ENCODE measurements around the gene FECH. TPM values are rescaled to one million over a fixed set of nuclear protein-coding genes. Genes with fewer than 3 reads are reported as not detected.
A peak's percentile ranks its signal among the peaks of the same experiment; 100 is the strongest.

The FECH gene
- total and polyA plus RNA-seq, 10 of the 15 experiments (the other 5 are each of a cell fraction or from before 2014, with no cell fraction given): 9.9 to 50.0 (median 30.1) TPM

GRCh38 chr18:57586251-57587049 lies at the start of gene FECH (continued):
- TF ChIP-seq TCF3 (IDR thresholded peaks at IDR 0.05; ENCODE audit: borderline replicate concordance, insufficient read depth, low read depth, low read length): no peak
- TF ChIP-seq POLR2A (IDR thresholded peaks at IDR 0.05; ENCODE audit: low read depth, low read length): peak; percentile 90
- TF ChIP-seq, protein P1, sequence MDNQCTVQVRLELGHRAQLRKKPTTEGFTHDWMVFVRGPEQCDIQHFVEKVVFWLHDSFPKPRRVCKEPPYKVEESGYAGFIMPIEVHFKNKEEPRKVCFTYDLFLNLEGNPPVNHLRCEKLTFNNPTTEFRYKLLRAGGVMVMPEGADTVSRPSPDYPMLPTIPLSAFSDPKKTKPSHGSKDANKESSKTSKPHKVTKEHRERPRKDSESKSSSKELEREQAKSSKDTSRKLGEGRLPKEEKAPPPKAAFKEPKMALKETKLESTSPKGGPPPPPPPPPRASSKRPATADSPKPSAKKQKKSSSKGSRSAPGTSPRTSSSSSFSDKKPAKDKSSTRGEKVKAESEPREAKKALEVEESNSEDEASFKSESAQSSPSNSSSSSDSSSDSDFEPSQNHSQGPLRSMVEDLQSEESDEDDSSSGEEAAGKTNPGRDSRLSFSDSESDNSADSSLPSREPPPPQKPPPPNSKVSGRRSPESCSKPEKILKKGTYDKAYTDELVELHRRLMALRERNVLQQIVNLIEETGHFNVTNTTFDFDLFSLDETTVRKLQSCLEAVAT (IDR thresholded peaks at IDR 0.05): no peak
- no peak for TF ChIP-seq RAD21 (IDR thresholded peaks at IDR 0.05; ENCODE audit: insufficient read depth, low read depth, low read length)
- TF ChIP-seq FOXM1 (IDR thresholded peaks at IDR 0.05; ENCODE audit: low read depth, low read length): no peak
- no peak for TF ChIP-seq HDAC2 (IDR thresholded peaks at IDR 0.05)
- TF ChIP-seq RELA (IDR thresholded peaks at IDR 0.05; ENCODE audit: borderline replicate concordance, partially characterized antibody): no peak
- TF ChIP-seq NBN (IDR thresholded peaks at IDR 0.05): no peak
- TF ChIP-seq MYC (IDR thresholded peaks at IDR 0.05; ENCODE audit: insufficient read depth, insufficient read length, insufficient replicate concordance, low read length, severe bottlenecking): no peak
- TF ChIP-seq, protein P2, sequence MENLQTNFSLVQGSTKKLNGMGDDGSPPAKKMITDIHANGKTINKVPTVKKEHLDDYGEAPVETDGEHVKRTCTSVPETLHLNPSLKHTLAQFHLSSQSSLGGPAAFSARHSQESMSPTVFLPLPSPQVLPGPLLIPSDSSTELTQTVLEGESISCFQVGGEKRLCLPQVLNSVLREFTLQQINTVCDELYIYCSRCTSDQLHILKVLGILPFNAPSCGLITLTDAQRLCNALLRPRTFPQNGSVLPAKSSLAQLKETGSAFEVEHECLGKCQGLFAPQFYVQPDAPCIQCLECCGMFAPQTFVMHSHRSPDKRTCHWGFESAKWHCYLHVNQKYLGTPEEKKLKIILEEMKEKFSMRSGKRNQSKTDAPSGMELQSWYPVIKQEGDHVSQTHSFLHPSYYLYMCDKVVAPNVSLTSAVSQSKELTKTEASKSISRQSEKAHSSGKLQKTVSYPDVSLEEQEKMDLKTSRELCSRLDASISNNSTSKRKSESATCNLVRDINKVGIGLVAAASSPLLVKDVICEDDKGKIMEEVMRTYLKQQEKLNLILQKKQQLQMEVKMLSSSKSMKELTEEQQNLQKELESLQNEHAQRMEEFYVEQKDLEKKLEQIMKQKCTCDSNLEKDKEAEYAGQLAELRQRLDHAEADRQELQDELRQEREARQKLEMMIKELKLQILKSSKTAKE (IDR thresholded peaks at IDR 0.05; ENCODE audit: low read depth, poor library complexity, severe bottlenecking): no peak
- 0 out of 2 replicates have a peak, but pooled peaks have one; percentile 21 for TF ChIP-seq IRF3 (IDR thresholded peaks at IDR 0.05)
- TF ChIP-seq FOXK2 (IDR thresholded peaks at IDR 0.05): no peak
- TF ChIP-seq WRNIP1 (IDR thresholded peaks at IDR 0.05; ENCODE audit: borderline replicate concordance, low read depth, low read length): no peak
- TF ChIP-seq ATF7 (IDR thresholded peaks at IDR 0.05; ENCODE audit: low read depth): no peak
- TF ChIP-seq NFYA (IDR thresholded peaks at IDR 0.05; ENCODE audit: borderline replicate concordance, low read depth, low read length): no peak
- no peak; the same call in 1 of the 2 replicates for TF ChIP-seq NRF1 (conservative IDR thresholded peaks at IDR 0.05; ENCODE audit: low read depth, low read length)
- TF ChIP-seq STAT1 (conservative IDR thresholded peaks at IDR 0.05): peak; percentile 85; the same call in 1 of the 2 replicates
- 0 out of 2 replicates have a peak, but pooled peaks have one; percentile 20 for TF ChIP-seq EED (IDR thresholded peaks at IDR 0.05; ENCODE audit: low read depth)
- TF ChIP-seq NKRF (conservative IDR thresholded peaks at IDR 0.05): peak; percentile 71
- no peak for TF ChIP-seq ZBTB33 (IDR thresholded peaks at IDR 0.05)
- peak; percentile 71 for TF ChIP-seq DPF2 (IDR thresholded peaks at IDR 0.05)
- TF ChIP-seq RB1 (IDR thresholded peaks at IDR 0.05; ENCODE audit: borderline replicate concordance): peak; percentile 79
- no peak for TF ChIP-seq PAX8 (IDR thresholded peaks at IDR 0.05)

Data from GM12878 (cell line).